NCI-H1417 treated with DMSO at 0.1 percent for 48 hours (cell line): ENCODE results near the gene F2RL3.

Experiments used
- DNase-seq: peaks from one replicate; lab custom pipeline; 2025; lab: John Stamatoyannopoulos, UW

Gene F2RL3

DNA sequence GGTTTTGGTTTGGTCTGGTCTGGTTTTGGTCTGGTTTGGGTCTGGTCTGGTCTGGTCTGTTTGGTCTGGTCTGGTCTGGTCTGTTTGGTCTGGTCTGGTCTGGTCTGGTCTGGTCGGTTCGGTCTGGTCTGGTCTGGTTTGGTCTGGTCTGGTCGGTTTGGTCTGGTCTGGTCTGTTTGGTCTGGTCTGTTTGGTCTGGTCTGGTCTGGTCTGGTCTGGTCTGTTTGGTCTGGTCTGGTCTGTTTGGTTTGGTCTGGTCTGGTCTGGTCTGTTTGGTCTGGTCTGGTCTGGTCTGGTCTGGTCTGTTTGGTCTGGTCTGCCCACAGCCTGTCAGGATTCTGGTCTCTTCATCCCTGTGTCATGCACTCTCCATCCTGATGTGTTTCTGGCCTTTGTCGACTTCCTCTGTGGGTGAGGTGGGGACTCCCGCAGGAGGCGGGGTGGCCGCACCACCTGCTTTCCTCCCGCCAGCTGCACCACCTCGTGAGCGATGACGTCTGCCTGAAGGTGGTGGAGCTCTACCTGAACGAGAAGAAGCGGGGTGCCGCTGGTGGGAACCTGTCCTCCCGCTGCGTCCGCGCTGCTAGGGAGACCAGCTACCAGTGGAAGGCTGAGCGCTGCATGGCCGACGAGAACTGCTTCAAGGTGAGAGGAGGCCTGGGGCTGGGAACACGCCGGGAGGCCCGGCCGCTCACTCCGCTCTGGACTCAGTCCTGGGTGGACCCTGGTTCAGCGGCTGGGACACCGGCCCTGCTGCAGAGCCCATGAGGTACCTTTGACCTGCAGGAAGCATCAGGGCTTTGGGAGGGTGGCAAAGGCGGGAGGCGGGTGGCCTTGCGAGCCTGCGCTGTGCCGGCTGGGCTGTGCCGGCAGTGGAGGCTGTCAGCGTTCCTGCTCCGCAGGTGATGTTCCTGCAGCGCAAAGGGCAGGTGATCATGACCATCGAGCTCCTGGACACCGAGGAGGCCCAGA, 12.9 kb upstream of the F2RL3 start:
- no peak for DNase-seq

DNA sequence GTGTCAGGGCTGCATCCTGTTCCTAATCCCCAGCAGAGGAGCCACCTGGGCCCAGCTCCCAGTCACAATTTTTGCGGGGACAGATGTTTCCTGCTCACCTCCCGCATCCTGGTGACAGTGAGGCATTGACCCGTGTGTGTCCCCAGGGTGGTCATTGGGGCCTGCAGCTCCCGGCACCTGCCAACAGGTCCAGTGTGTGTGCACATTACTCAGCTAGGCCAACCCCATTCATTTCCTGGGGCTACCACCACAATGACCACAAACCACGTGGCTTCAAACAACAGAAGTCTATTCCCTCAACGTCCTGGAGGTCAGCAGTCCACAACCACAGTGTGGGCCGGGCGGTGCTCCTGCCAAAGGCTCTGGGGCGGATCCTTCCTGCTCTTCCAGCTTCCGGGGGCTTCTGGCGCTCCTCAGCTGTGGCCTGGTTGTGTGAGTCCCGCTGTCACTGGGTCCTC, 11.9 kb upstream of the F2RL3 start:
- no peak for DNase-seq

DNA sequence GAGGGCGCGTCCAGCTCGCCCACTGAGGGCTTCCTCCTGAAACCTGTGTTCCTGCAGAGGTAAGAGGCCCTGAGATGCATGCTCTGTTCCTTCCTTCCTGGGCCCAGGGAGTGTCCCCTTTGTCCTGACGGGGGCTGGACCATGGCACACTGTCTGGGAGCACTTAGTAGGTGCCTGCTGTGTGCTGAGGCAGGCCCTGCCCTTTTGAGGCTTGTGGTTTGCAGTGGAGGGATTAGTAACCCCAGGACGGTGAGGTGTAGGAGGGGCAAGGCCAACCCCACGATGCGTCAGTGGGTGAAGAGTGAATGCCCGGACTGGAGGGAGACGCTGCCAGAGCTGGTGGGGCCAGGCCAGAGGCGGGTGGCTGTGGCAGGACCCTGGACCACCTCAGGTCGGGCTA, 11.2 kb upstream of the F2RL3 start:
- no peak for DNase-seq

DNA sequence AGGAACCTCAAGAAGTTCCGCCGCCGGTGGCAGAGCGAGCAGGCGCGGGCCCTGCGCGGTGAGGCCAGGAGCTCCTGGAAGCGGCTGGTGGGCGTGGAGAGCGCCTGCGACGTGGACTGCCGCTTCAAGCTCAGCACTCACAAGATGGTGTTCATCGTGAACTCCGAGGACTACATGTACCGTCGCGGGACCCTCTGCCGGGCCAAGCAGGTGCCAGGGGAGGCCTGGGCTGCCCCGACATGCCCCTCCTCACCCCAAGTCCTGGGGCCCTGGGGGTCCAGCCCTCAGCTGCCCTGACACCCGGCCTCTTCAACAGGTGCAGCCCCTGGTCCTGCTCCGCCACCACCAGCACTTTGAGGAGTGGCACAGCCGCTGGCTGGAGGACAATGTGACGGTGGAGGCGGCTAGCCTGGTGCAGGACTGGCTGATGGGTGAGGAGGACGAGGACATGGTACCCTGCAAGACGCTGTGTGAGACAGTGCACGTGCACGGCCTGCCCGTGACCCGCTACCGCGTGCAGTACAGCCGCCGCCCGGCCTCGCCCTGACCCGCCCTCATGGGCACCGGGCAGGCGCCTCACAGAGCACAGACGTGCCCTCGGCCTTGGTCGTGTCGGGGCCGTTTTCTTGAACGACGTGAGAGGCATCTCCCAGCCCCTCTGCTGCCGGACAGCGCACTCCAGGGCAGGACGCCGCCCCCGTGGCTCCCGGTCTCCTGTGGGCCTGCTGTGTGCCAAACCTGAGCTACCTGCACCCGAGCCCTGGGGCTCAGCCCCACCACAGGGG, 10.4 kb upstream of the F2RL3 start:
- DNase-seq: no peak

DNA sequence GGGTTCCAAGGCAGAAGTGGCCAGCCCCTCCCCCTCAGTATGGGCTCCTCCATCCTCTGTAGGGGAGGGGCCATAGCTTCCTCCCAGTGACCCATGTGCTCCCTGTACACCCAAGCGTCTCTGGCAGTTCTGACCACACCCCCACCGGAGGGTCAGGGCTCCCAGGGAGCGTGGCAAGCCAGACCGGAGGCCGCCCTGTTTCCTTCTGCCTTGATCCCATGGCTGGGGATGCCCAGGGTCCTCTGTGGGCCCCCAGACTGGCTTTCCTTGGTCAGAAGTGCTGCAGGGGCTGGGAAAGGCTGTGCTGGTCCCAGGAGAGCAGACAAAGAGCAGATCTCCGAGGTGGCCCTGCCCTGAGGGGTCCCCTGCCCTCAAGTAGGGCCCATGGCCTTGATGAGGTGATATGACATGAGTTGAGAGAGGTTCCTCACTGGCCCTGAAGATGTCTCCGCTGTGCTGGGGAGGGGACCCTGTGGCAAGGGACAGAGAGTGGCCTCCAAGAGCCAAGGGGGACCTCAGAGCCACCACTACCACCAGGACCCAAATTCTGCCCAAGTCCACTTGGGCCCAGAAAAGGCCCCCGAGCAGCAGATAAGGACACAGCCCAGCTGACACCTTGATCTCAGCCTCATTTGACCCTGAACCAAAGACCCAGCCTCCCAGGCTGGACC, 7.8 kb upstream of the F2RL3 start:
- DNase-seq: no peak

DNA sequence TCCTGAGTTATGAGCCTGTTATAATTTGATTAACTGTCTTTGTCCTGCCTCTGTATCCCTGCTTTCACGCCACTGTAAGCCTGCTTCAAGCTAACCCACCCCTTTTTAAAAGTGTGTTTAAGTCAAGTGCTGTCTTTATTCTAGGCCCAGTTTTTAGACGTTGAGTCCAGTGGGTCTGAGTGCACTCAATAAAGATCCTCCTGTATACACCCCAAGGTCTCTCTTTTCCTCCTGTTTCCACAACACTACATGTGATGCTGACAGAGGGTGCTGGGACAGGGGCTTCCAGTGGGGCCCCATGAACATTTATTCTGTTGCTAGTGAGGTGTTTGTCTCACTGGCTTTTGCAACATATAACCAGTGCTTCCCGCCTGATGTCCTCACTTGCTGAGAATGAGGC, 6.7 kb upstream of the F2RL3 start:
- DNase-seq: no peak

DNA sequence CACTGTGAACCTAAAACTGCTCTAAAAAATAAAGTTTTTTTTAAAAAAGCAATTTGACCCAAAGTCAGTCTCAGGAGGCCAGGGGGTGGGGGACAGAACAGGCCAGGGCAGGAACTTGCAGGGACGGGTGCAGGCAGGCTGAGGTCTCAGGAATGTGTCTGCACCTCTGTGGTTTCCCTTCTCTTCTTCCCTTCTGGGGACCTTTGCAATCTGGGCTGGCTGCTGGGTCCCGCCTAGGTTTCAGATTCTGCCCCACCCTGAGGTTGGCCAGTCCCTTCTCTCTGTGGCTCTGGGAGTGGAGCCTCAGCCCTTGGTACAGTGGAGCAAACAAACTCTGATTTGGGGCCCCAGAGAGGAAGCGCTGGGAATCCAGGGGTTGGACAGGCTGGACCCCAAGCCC, 5.3 kb upstream of the F2RL3 start:
- DNase-seq: no peak

DNA sequence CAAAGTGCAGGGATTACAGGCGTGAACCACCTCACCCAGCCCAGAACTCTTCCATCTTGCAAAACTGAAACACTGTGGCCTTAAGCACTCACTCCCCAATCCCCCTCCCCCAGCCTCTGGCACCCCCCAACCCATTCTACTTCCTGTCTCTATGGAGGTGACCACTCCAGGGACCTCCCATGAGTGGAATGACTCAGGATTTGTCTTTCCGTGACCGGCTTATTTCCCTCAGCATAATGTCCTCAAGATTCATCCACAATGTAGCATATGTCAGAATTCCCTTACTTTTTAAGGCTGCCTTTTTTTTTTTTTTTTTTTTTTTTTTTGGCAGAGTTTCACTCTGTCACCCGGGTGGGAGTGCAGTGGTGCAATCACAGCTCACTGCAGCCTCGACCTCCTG, 3.6 kb upstream of the F2RL3 start:
- no peak for DNase-seq

DNA sequence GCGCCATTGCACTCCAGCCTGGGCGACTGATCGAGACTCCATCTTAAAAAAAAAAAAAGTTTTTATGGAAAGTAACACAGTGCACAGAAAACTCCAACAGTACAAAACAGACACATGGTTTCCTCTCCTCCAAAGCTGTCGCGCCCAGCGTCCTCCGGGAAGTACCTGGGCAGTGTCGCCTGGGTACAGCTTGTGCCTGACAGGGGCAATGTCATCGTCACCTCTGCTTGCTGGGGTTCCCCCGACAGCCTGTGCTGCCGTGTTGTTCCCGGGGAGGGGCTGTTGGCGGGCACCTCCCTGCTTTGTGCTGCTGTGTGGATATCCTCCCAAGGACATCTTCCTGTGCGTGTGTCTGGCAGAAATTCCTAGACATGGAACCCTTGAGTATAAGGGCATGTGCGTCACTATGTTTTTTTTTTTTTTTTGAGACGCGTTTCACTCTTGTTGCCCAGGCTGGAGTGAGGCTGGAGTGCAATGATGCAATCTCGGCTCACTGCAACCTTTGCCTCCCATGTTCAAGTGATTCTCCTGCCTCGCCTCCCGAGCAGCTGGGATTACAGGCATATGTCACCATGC, 2.4 kb upstream of the F2RL3 start:
- no peak for DNase-seq

DNA sequence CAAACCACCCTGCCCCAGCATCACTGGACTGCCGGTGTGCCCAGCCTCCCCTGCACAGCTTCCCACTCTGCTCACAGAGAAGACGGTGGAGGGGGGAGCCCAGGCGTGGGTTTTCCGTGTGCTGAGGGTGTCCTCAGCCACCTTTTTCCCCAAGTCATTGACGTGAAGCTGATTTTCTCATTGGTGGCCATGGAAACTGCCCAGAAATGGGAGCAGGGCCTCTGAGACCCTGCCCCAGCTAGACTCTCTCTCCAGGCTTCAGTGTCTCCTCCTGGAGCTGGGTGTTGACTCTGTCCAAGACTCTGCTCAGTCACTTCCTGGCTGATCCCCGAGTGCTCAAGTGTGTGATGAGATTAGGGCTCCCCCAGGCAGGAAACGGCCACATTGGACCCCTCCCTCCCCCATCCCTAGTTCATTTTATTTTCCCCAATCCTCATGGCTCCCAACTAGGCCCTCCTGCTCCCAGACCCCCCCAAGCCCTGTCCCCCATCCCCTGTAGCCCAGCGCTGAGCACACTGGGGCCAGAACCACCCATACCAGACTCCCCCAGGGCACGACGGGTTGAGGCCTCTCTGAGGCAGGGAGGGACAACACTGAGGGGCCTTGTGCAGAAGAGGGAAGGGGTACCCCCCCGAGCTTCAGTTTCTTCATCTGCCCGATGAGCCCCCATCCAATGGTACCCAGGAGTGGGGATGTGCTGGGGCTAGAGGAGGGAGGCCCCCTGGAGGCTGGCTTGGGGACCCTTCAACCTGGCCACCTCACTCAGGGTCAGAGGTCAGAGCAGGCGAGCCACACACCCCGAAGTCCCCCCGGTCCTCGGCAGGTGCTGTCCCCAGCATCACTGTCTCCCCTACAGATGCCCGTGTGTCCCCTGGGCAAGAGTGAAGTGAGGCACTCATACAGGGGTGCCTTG, 1.2 kb upstream of the F2RL3 start:
- DNase-seq: no peak

DNA sequence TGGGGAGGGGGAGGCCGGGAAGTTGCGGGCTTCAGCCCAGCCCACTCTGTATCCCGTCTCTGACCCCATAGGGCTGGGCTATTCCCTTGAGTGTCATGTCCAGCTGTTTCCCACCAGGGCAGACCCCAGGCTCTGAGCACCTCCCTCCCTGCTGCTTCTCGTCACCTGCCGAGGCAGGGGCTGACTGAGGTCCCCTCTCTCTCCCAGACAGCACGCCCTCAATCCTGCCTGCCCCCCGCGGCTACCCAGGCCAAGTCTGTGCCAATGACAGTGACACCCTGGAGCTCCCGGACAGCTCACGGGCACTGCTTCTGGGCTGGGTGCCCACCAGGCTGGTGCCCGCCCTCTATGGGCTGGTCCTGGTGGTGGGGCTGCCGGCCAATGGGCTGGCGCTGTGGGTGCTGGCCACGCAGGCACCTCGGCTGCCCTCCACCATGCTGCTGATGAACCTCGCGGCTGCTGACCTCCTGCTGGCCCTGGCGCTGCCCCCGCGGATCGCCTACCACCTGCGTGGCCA, 625 bp downstream of the F2RL3 start:
- DNase-seq: no peak

DNA sequence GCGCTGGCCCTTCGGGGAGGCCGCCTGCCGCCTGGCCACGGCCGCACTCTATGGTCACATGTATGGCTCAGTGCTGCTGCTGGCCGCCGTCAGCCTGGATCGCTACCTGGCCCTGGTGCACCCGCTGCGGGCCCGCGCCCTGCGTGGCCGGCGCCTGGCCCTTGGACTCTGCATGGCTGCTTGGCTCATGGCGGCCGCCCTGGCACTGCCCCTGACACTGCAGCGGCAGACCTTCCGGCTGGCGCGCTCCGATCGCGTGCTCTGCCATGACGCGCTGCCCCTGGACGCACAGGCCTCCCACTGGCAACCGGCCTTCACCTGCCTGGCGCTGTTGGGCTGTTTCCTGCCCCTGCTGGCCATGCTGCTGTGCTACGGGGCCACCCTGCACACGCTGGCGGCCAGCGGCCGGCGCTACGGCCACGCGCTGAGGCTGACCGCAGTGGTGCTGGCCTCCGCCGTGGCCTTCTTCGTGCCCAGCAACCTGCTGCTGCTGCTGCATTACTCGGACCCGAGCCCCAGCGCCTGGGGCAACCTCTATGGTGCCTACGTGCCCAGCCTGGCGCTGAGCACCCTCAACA, 1.2 kb downstream of the F2RL3 start:
- DNase-seq: no peak

DNA sequence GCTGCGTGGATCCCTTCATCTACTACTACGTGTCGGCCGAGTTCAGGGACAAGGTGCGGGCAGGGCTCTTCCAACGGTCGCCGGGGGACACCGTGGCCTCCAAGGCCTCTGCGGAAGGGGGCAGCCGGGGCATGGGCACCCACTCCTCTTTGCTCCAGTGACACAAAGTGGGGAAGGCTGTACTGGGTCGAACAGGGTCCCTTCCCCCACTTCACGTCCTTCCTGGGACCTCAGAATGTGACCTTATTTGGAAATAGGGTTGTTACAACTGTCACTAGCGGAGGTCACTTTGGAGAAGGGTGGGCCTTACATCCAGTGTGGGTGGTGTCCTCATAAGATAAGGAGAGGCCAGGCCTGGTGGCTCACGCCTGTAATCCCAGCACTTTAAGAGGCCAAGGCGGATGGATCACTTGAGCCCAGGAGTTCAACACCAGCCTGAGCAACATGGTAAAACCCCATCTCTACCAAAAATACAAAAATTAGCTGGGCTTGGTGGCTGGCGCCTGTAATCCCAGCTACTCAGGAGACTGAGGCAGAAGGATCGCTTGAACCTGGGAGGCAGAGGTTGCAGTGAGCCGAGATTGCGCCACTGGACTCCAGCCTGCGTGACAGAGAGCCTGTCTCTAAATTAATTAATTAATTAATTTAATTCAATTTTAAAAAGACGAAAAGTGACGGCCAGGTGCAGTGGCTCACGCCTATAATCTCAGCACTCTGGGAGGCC, 1.8 kb downstream of the F2RL3 start:
- DNase-seq: no peak

DNA sequence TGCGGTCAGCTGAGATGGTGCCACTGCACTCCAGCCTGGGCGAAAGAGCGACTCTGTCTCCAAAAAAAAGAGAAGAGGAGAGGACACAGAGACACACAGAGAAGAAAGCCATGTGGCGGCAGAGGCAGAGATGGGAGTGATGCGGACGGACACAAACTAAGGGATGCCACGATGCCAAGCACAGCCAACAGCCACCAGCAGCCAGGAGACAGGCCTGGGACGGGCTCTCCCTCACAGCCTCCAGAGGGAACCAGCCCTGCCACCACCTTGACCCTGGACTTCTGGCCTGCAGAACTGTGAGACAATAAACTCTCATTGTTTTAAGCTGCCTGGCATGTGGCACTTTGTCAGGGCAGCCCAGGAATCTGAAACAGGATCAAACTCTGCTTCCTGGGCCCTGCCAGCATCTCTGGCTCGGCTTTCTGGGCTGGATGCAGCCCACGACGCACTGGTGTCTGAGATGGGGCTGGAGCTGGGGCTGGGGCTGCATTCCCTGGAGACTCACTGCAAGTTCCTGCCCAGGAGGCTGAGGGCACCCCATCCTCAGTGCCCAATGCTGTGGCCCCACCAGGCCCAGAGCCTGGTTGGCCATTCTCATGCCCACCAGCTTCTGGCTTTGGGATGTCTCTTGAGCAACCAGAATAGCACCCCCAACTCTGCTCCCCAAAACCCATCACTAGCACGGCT, 3.0 kb downstream of the F2RL3 start:
- no peak for DNase-seq

DNA sequence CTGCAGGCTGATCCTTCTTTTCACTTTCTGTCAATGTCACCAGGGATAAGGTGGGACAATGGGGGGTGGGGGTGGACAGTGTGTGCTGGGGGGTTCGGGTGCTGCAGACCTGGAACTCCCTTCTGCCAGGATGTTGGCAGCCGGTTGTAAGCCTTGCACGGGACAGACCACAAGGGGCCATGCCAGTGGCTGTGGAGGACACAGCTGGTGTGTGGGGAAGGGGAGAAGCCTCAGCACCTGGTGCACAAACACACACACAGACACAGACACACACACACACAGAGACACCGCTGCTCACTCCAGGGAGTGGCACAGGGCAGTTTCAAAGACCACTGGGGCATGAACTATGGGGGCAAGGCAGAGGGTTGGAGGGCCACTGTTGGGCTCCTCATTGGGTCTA, 3.6 kb downstream of the F2RL3 start:
- no peak for DNase-seq

DNA sequence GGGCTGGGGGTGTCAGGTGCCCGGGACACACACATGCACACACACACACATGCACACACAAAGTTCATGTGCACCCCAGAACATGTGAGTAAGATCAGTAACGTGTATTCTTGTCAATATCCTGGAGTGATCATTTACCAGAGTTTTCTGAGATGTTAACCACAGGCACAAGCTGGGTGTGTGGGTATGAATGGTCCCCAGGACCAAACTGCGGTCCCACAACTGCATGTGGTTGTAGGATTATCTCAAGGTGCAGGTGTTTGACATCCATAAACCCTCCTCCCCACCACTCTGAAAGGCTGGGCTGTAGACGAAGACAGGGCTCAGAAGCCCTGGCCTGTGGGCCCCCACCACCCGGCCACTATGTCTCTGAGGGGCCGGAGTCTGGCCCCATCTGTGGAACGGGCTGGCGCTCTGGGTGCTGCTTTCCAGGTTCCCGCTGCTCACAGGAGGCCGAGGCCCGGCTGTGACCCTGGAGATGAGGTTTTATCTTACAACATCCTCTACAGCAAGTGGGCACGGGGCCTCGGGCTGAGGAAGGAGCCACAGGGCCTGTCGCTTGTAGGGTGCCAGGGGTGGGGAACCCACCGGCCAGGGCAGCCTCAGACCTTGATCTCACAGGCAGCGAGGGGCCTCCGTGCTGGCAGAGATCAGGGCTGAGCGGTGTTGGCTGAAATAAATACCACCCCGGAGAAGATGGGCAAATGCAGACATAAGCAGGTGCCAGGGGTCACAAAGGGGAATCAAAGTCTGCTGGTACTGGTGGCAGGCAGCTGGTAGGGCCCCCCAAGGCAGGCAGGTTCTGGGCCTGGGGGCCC, 4.3 kb downstream of the F2RL3 start:
- no peak for DNase-seq

DNA sequence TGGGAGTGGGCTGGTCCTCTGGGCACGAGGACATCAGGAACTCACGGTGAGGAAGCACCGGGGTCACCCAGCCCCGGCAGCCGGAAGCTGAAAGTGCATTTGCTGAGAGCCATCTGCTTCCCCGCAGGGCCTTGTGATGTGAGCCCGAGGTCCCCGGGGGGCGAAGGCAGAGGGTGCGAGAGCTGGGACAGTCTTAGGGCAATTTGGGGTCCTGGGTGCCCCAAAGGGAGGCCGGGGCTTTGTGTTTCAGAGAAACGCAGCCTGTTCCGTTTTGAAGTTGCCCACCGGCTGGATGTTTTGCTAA, 4.8 kb downstream of the F2RL3 start:
- DNase-seq: no peak

DNA sequence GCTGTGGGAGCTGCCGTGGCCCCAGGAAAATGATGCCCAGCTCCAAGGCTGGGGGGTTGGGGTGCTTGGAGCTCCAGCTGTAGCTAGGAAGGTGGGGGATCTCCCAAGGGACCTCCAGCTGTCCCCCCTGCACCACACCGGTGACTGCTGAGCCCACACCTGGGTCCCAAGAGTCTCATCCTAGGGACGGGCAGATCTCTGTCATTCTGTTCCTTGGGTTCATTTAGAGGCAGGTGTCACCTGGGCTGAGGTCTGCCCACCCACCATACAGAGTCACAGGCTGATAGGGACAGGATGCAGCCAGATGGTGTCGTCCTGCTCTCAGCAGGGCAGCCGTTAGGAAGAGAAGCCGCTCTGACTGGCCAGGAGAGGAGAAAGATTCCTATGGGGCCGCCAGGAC, 5.3 kb downstream of the F2RL3 start:
- no peak for DNase-seq
